ENCODE results near the gene C19orf25. TPM values are rescaled to one million over a fixed set of nuclear protein-coding genes. Genes with fewer than 3 reads are reported as not detected.

C19orf25 gene
- polyA plus RNA-seq, 1 of the 3 experiments (the other 2 are of a cell fraction), result 25.3 TPM

DNA sequence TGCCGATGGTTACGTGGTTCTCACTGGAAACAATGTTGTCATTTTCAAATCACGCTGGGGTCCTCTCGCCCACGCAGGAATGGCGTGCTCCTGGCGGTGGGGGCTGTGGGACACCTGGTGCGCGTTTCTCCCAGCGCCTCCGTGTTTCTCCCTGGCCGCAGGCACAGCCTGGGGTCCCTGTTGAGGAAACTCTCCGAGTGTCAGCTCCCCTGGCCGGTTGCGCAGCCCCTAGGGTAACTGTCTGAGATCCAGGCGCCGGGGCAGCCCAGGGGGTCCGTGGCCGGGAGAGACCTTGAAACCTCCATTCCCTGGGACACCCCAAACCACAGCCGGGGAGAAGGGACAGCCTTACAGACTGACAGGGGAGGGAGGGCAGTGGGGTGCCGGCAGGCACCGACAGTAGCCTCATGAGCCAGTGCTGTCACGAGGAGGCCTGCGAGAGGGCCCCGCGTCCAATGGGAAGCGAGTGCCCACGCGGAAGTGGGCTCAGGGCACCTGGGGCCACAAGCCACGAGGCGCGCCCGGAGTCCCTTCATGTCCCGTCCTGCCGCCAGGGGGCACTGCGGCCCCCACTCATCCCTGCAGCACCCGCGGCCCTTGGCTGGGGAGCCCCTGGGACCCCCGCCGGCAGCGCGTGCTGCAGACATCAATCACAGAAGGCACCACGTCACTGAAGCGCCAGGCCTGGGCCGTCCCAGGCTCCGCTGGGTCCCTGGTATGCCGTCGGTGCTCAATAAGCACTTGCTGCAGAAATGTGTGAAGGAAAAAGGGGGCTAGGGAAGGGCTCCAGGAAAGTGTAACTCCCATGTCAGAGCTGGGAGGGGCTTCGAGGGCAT lies 24.3 kb upstream of the C19orf25 start:
- TF ChIP-seq TCF12 (IDR thresholded peaks at IDR 0.05) (no peak), NFIC (IDR thresholded peaks at IDR 0.05; ENCODE audit: borderline replicate concordance) (no peak), SMC3 (IDR thresholded peaks at IDR 0.05; ENCODE audit: low read depth, low read length) (peak; percentile 24), JUND (IDR thresholded peaks at IDR 0.05) (no peak), YY1 (IDR thresholded peaks at IDR 0.05; ENCODE audit: low read depth) (no peak), RAD21 (IDR thresholded peaks at IDR 0.05; ENCODE audit: low read length) (peak; percentile 21; the same call in 1 of the 2 replicates), RCOR1 (IDR thresholded peaks at IDR 0.05; ENCODE audit: low read length) (no peak), MXI1 (IDR thresholded peaks at IDR 0.05; ENCODE audit: low read depth, low read length) (no peak), TEAD4 (IDR thresholded peaks at IDR 0.05; ENCODE audit: borderline replicate concordance, insufficient read depth) (no peak), GATA2 (CRISPR knock-in tag; IDR thresholded peaks at IDR 0.05) (no peak), POLR2AphosphoS5 (IDR thresholded peaks at IDR 0.05; ENCODE audit: low read depth, low read length) (no peak), RFX5 (IDR thresholded peaks at IDR 0.05; ENCODE audit: low read length) (no peak), FOSL2 (IDR thresholded peaks at IDR 0.05; ENCODE audit: borderline replicate concordance, low read depth) (no peak), CHD2 (IDR thresholded peaks at IDR 0.05; ENCODE audit: low read length, partially characterized antibody) (no peak), EP300 (IDR thresholded peaks at IDR 0.05; ENCODE audit: borderline replicate concordance in 1 of 2, low read depth in 1 of 2, low read length in 1 of 2) (no peak), FOXJ3 (CRISPR knock-in tag; IDR thresholded peaks at IDR 0.05) (no peak), GABPA (IDR thresholded peaks at IDR 0.05; ENCODE audit: low read depth) (no peak)
- TF ChIP-seq, protein P1, sequence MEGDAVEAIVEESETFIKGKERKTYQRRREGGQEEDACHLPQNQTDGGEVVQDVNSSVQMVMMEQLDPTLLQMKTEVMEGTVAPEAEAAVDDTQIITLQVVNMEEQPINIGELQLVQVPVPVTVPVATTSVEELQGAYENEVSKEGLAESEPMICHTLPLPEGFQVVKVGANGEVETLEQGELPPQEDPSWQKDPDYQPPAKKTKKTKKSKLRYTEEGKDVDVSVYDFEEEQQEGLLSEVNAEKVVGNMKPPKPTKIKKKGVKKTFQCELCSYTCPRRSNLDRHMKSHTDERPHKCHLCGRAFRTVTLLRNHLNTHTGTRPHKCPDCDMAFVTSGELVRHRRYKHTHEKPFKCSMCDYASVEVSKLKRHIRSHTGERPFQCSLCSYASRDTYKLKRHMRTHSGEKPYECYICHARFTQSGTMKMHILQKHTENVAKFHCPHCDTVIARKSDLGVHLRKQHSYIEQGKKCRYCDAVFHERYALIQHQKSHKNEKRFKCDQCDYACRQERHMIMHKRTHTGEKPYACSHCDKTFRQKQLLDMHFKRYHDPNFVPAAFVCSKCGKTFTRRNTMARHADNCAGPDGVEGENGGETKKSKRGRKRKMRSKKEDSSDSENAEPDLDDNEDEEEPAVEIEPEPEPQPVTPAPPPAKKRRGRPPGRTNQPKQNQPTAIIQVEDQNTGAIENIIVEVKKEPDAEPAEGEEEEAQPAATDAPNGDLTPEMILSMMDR (IDR thresholded peaks at IDR 0.05), result peak; percentile 76
- TF ChIP-seq, protein P2, sequence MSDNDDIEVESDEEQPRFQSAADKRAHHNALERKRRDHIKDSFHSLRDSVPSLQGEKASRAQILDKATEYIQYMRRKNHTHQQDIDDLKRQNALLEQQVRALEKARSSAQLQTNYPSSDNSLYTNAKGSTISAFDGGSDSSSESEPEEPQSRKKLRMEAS (IDR thresholded peaks at IDR 0.05; ENCODE audit: low read depth), result peak; percentile 65; the same call in 1 of the 2 replicates
- H3K4me3 ChIP-seq (ENCODE audit: low read depth in 2 of 2, low read length in 1 of 2), result peak overlapping the region in 1 of 2 experiments; percentile 48; a peak in 2 of 4 replicates
- no peak overlapping the region for H2AFZ ChIP-seq (ENCODE audit: low read depth)
- peak overlapping the region; percentile 47 for H3K4me2 ChIP-seq
- ChIA-PET CTCF (interaction anchor here (0.6 to 3.0 kb wide), 14 partner anchors 8 to 133 kb away, joined by 3 to 23 read pairs (median 3); partner anchors contain the start of gene REEP6), POLR2A (interaction anchor here (0.6 kb wide), 1 partner anchor 598 kb away, joined by 3 read pairs; no protein-coding TSS in a partner anchor)
- no peaks in the 10 kb centered on the region for H4K20me1 ChIP-seq (ENCODE audit: insufficient read depth)
- H3K27ac ChIP-seq (ENCODE audit: low read depth in 2 of 2, low read length in 1 of 2), result no peak overlapping the region
- H3F3A ChIP-seq (replicated peaks; ENCODE audit: insufficient read depth), result peaks cover 8% of the 10 kb centered on the region
- H3K9me2 ChIP-seq, result no peaks in the 10 kb centered on the region
- 0 out of 2 replicates have a peak, but pooled peaks cover 5% of the 10 kb centered on the region for H3K27me3 ChIP-seq (ENCODE audit: insufficient read depth)
- H3K9me3 ChIP-seq, result no peaks in the 10 kb centered on the region
- peaks cover 5 to 12% of the 10 kb centered on the region in 2 experiments; a peak in 2 of 4 replicates for H3K4me1 ChIP-seq (ENCODE audit: control insufficient read depth in 1 of 2, insufficient read depth in 2 of 2, low read depth in 1 of 2, low read length in 1 of 2)
- no peaks in the 10 kb centered on the region for H3K36me3 ChIP-seq (replicated peaks in 1 of 2; ENCODE audit: control insufficient read depth in 1 of 2, insufficient read depth in 2 of 2, low read length in 1 of 2)
- H3K9ac ChIP-seq, result no peak overlapping the region
- 15% methylated on average over 26 of the region's 49 CpGs for WGBS (ENCODE audit: low lambda C conversion rate)
- peak; percentile 82 for DNase-seq
- no peaks in the 10 kb centered on the region for H3K79me2 ChIP-seq (ENCODE audit: insufficient read depth)

Data from SK-N-SH (cell line).